Astrocyte (in vitro differentiated cells and primary cell): ENCODE results near the gene DNAJC4.

Experiments
- CTCF ChIP-seq: IDR thresholded peaks from 2 replicates; pipeline ENCODE4 v1.5.1; 2011; ENCODE audit warnings: low read depth, mild to moderate bottlenecking, inconsistent platforms, low read length, moderate library complexity; ENCODE audit not compliant: insufficient read depth
- EZH2 ChIP-seq: IDR thresholded peaks from 2 replicates; pipeline ENCODE4 v1.6.1; 2012; ENCODE audit warnings: mild to moderate bottlenecking, low read length, inconsistent platforms; ENCODE audit not compliant: insufficient read depth

GRCh38 chr11:64235437-64236161 lies 5.3 kb downstream of the DNAJC4 start:
- TF ChIP-seq CTCF (no peak), EZH2 (no peak)
